Hematopoietic multipotent progenitor cell (in vitro differentiated cells): ENCODE measurements around the gene DCUN1D4. TPM values are rescaled to one million over a fixed set of nuclear protein-coding genes. Genes with fewer than 3 reads are reported as not detected.

Source experiments
- DNase-seq, 3 donors: peaks; one replicate each; pipeline ENCODE4 v3.0.0-alpha.2; 2011 to 2015; ENCODE audit warnings: low read depth in 2 of 3, low spot score in 2 of 3
- total RNA-seq: library from RNA; depleted of rRNA; stranded (reverse); fragments of >200 nt; gene quantifications from one replicate; pipeline ENCODE4 v1.2.3, GENCODE V29; 2012

Gene DCUN1D4
- total RNA-seq, 1 donor = 23.2 TPM

DNA sequence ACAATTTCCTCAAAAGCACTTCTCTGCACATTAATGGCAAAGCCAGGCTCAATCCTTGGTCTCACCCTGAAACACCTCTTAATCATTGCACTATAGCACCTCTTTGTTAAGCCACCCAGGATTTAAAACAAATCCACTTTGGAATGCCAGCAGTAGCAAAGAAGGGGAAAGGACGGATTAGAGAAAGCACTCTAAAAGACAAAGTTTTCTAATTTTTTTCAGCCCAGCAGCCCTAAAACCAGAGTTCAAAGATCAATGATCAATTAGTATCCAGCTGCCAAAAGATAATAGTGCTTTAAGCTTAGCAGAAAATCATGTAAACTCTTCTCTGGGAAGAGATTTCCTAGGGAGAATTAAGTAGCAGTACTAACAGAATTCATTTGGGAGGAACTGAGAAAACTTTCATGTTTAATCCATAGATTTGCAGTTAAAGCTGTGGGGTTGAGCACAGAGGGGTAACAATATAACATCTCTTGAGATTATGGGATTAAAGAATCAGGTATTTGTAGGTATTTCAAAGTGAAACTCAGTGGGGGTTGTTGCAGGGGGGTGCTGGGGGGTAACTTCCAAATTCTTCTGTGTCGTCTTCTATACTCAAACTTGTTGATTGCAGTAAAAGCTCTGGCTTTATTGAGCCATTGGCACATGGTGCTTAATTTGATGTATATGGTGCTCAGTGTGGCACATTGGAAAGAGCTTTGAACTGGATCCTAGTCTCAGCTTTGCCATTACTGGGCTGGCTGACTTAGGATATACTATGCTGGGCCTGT, 115.4 kb downstream of the DCUN1D4 start:
- DNase-seq = no peak

DNA sequence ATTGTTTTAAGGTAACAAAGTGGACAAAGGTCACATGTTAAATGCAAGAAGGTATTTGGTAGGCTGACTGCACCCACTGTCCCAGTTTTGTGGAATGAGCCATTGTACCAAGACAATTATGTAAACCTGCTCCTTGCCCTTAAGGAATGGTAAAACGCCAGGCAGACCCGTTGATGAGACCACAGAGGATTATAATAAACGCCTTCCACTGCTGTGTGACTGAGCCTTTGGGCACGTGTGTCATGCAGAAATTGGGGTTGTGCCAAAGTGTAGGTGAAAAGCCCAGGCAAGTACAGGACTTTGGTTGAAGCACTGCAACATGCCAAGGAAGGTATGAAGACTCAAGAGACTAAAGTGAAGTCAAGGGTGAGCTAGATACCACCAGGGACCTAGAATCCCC, 117.5 kb downstream of the DCUN1D4 start:
- no peak for DNase-seq

DNA sequence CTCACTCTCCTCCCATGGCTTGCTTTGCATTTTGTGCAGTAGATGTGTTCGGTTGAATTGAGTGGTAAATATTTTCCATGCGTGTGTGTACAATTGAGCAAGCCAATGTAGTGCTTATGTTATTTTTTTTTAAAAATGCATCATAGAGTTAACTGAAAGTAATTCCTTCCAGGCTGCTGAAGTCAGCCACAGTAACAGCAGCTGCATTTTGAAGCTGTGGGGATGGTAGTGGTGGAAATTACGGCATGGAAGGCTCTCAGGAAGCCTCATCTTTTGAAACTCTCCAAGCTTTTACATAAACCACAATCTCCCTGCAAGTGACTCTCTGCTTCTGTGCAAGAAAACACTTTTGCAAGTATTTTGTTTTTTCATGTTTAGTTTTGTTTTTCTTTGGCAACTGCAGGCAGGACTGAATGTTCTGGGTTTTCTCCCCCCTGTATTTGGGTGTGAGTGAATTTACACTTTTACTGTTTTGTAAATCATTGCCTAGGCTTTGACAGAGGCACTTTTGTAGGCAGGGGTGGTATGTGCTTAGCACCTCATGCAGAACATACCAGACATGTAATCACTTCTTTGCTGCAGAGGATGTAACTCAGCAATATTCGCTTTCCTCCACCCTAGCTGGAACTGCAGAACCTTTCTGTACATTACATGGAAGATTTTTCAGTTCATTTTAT, 121.0 kb downstream of the DCUN1D4 start:
- no peak for DNase-seq

DNA sequence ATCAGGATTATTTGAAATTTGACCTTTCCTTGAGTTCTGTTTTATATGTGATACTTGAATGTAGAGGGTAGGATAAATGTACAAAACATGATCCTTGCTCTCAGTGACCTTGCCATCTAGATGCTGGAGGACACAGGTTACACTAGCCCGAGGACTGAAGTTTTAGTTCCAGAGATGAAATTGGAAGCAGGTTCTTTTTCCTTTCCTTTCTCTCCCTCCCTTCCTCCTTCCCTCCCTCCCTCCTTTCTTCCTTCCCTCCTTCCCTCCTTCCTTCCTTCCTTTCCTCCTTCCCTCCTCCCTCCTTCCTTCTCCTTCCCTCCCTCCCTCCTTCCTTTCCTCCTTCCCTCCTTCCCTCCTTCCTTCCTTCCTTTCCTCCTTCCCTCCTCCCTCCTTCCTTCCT, 122.9 kb downstream of the DCUN1D4 start:
- DNase-seq = no peak

Other genes with a start within 250 kb of the DCUN1D4 start
- not detected for gene LRRC66, start 177.2 kb downstream of the DCUN1D4 start, total RNA-seq
- gene SGCB, start 195.1 kb downstream of the DCUN1D4 start, total RNA-seq = 0.54 TPM
- gene SPATA18, start 208.2 kb downstream of the DCUN1D4 start, total RNA-seq = under 0.01 TPM